HepG2 (cell line): ENCODE data around the gene DHRS12. TPM values are rescaled to one million over a fixed set of nuclear protein-coding genes. Genes with fewer than 3 reads are reported as not detected.

Source experiments
- FOSL2 ChIP-seq: sonication (generic); formaldehyde crosslinking; IDR thresholded peaks from 2 replicates; pipeline ENCODE4 v1.4.0; 2020; ENCODE audit warnings: missing genetic modification reagents
- FOXM1 ChIP-seq: sonication (generic); formaldehyde crosslinking; IDR thresholded peaks from 2 replicates; pipeline ENCODE4 v1.5.0; 2020; ENCODE audit warnings: missing genetic modification reagents
- GABPA ChIP-seq, 2 experiments: IDR thresholded peaks; 2 replicates each; pipeline ENCODE4 v1.6.1; 2011 to 2016; ENCODE audit warnings: low read depth in 2 of 2, low read length in 1 of 2, missing biosample characterization in 1 of 2, missing genetic modification characterization in 1 of 2
- HNF4A ChIP-seq: sonication (generic); formaldehyde crosslinking; IDR thresholded peaks from 2 replicates; pipeline ENCODE4 v1.4.0; 2020; ENCODE audit warnings: missing genetic modification reagents
- HNF4G ChIP-seq, 2 experiments: sonication (generic) in 1 of 2; formaldehyde crosslinking in 1 of 2; IDR thresholded peaks; 2 replicates each; pipeline versions ENCODE4 v1.4.0 to v1.6.1; 2011 to 2020; ENCODE audit warnings: borderline replicate concordance in 2 of 2, low read depth in 2 of 2, mild to moderate bottlenecking in 2 of 2, low read length in 1 of 2, missing genetic modification reagents in 1 of 2, moderate library complexity in 1 of 2
- KDM5B ChIP-seq: sonication (generic); formaldehyde crosslinking; IDR thresholded peaks from 2 replicates; pipeline ENCODE4 v1.4.0; 2020; ENCODE audit warnings: missing genetic modification reagents, mild to moderate bottlenecking, borderline replicate concordance
- NR2F6 ChIP-seq, 2 experiments: IDR thresholded peaks; 2 replicates each; pipeline ENCODE4 v1.6.1; 2016; ENCODE audit warnings: antibody characterized with exemption in 1 of 2, mild to moderate bottlenecking in 1 of 2
- RXRA ChIP-seq: sonication (generic); formaldehyde crosslinking; IDR thresholded peaks from 2 replicates; pipeline ENCODE4 v1.5.1; 2020; ENCODE audit warnings: missing genetic modification reagents
- SALL1 ChIP-seq: sonication (generic); formaldehyde crosslinking; IDR thresholded peaks from 2 replicates; pipeline ENCODE4 v1.8.0; 2022; ENCODE audit warnings: mild to moderate bottlenecking, missing genetic modification reagents
- ZNF296 ChIP-seq: sonication (generic); formaldehyde crosslinking; conservative IDR thresholded peaks from 2 replicates; pipeline ENCODE4 v1.5.0; 2020; ENCODE audit warnings: mild to moderate bottlenecking, missing genetic modification reagents
- ZNF549 ChIP-seq: sonication (generic); formaldehyde crosslinking; IDR thresholded peaks from 2 replicates; pipeline ENCODE4 v1.5.0; 2020; ENCODE audit warnings: missing genetic modification reagents
- ZNF687 ChIP-seq: sonication (generic); formaldehyde crosslinking; IDR thresholded peaks from 2 replicates; pipeline ENCODE4 v1.5.1; 2020; ENCODE audit warnings: mild to moderate bottlenecking, missing genetic modification reagents, moderate library complexity
- ZSCAN12 ChIP-seq: sonication (generic); formaldehyde crosslinking; IDR thresholded peaks from 2 replicates; pipeline ENCODE4 v1.9.0; 2021; ENCODE audit warnings: mild to moderate bottlenecking, missing genetic modification reagents
- polyA plus RNA-seq, 8 experiments: library from polyadenylated mRNA; depleted of rRNA in 3 of 8; stranded (reverse) in 7 of 8; unstranded in 1 of 8; fragments of >200 nt; fragmentation: Illumina TruSeq in 4 of 8; extraction: Trizol in 4 of 8; gene quantifications; 2 replicates each; pipeline versions ENCODE4 v1.2.1 to v1.2.3, GENCODE V29; 2011 to 2016; ENCODE audit warnings: low read depth in 4 of 8, missing spikeins in 1 of 8, mixed read lengths in 1 of 8; ENCODE audit not compliant: insufficient read depth in 1 of 8
- total RNA-seq, 5 experiments: library from RNA; depleted of rRNA; stranded (reverse); fragments of >200 nt; fragmentation: Illumina TruSeq; extraction: Trizol; gene quantifications; 2 replicates each; pipeline ENCODE4 v1.2.3, GENCODE V29; 2016; ENCODE audit warnings: low read depth in 1 of 5

DHRS12 gene
- total and polyA plus RNA-seq, 2 of the 13 experiments (the other 11 are each of a cell fraction or from before 2014, with no cell fraction given): 7.2 to 8.4 TPM

- TF ChIP-seq FOSL2 (0 out of 2 replicates have a peak, but pooled peaks have one; percentile 13), GABPA (IDR thresholded peaks at IDR 0.05; ENCODE audit: low read depth, low read length) (0 out of 2 replicates have a peak, but pooled peaks have one; percentile 5), GABPA (CRISPR knock-in tag; IDR thresholded peaks at IDR 0.05; ENCODE audit: low read depth) (no peak), SALL1 (CRISPR knock-in tag) (peak; percentile 39; the same call in 1 of the 2 replicates), KDM5B (CRISPR knock-in tag) (0 out of 2 replicates have a peak, but pooled peaks have one; percentile 29), HNF4A (CRISPR knock-in tag) (peak; percentile 53), NR2F6 (IDR thresholded peaks at IDR 0.05) (peak; percentile 61; the same call in 1 of the 2 replicates), NR2F6 (CRISPR knock-in tag; IDR thresholded peaks at IDR 0.05) (peak; percentile 70), ZNF687 (CRISPR knock-in tag) (peak; percentile 66), HNF4G (IDR thresholded peaks at IDR 0.05; ENCODE audit: borderline replicate concordance, low read depth, low read length) (0 out of 2 replicates have a peak, but pooled peaks have one; percentile 30), HNF4G (CRISPR knock-in tag; IDR thresholded peaks at IDR 0.05; ENCODE audit: borderline replicate concordance, low read depth) (no peak), FOXM1 (CRISPR knock-in tag) (no peak), ZNF549 (CRISPR knock-in tag) (no peak), ZSCAN12 (no peak), ZNF296 (no peak), RXRA (CRISPR knock-in tag) (peak; percentile 59; the same call in 1 of the 2 replicates)
These were observed 21.8 kb downstream of the DHRS12 start (continued) for GRCh38 chr13:51782026-51782710.
